Measurements from ENCODE around the gene DIPK2A.

GRCh38 chr3:143988306-143988705 is 16.7 kb downstream of the DIPK2A start:
- no peak for TF ChIP-seq CTCF (IDR thresholded peaks at IDR 0.05)
- TF ChIP-seq POLR2A (IDR thresholded peaks at IDR 0.05), result no peak
